NCI-H2227 (cell line): ENCODE measurements around the gene EPHB6.

ENCODE experiments used
- DNase-seq: peaks from one replicate; lab custom pipeline; 2025; ENCODE audit not compliant: unreplicated experiment; lab: John Stamatoyannopoulos, UW

The EPHB6 gene

GRCh38 chr7:142832417-142832816 lies 22.5 kb upstream of the EPHB6 start:
- DNase-seq: no peak

GRCh38 chr7:142833174-142834048 lies 21.5 kb upstream of the EPHB6 start:
- no peak for DNase-seq

- DNase-seq: no peak
Observed at GRCh38 chr7:142835487-142835886, 19.4 kb upstream of the EPHB6 start.

GRCh38 chr7:142836426-142836825 lies 18.4 kb upstream of the EPHB6 start:
- no peak for DNase-seq

GRCh38 chr7:142838461-142839213 lies 16.2 kb upstream of the EPHB6 start:
- DNase-seq: no peak

- DNase-seq: no peak
Observed at GRCh38 chr7:142842251-142842766, 12.6 kb upstream of the EPHB6 start.

- DNase-seq: no peak
Observed at GRCh38 chr7:142847353-142847752, 7.5 kb upstream of the EPHB6 start.

- DNase-seq: no peak
Observed at GRCh38 chr7:142851269-142851668, 3.6 kb upstream of the EPHB6 start.

- no peak for DNase-seq
Observed at GRCh38 chr7:142851919-142852318, 3.0 kb upstream of the EPHB6 start.

GRCh38 chr7:142853739-142854371 lies 1.0 kb upstream of the EPHB6 start:
- DNase-seq: peak; percentile 29

- no peak for DNase-seq
Observed at GRCh38 chr7:142855114-142855743, 353 bp downstream of the EPHB6 start.

GRCh38 chr7:142855756-142856564 lies 1.1 kb downstream of the EPHB6 start:
- DNase-seq: no peak

- DNase-seq: no peak
Observed at GRCh38 chr7:142856565-142857245, 1.8 kb downstream of the EPHB6 start.

GRCh38 chr7:142857625-142858024 lies 2.7 kb downstream of the EPHB6 start:
- DNase-seq: no peak

- DNase-seq: no peak
Observed at GRCh38 chr7:142859411-142859810, 4.5 kb downstream of the EPHB6 start.

GRCh38 chr7:142859829-142860228 lies 5.0 kb downstream of the EPHB6 start:
- no peak for DNase-seq

- no peak for DNase-seq
Observed at GRCh38 chr7:142860968-142861367, 6.1 kb downstream of the EPHB6 start.

GRCh38 chr7:142862351-142862750 lies 7.5 kb downstream of the EPHB6 start:
- no peak for DNase-seq

GRCh38 chr7:142862786-142863400 lies 8.0 kb downstream of the EPHB6 start:
- no peak for DNase-seq
